Lung (tissue), 12 donors: ENCODE results near the gene KCNJ10. TPM values are rescaled to one million over a fixed set of nuclear protein-coding genes. Genes with fewer than 3 reads are reported as not detected.

Source experiments
- ATAC-seq: fragments of 200-7000 bp; cut with Tn5 transposase; one replicate; pipeline ENCODE4 v1.9.1; 2020; ENCODE audit warnings: moderate number of reproducible peaks; ENCODE audit not compliant: insufficient read depth, low FRiP score
- DNase-seq, 3 donors: peaks; one replicate each; pipeline ENCODE4 v3.0.0-alpha.2; 2013 to 2017
- H3K27ac ChIP-seq, 2 donors: one replicate each; pipeline ENCODE4 v1.5.1; 2013; ENCODE audit warnings: mild to moderate bottlenecking in 2 of 2, moderate library complexity in 2 of 2, control low read depth in 1 of 2, inconsistent platforms in 1 of 2, low read depth in 1 of 2, low read length in 1 of 2
- H3K27me3 ChIP-seq, 3 donors: one replicate each; pipeline ENCODE4 v1.5.1; 2013; ENCODE audit warnings: low read length in 2 of 3; ENCODE audit not compliant: control insufficient read depth in 3 of 3, insufficient read depth in 3 of 3
- H3K36me3 ChIP-seq, 4 donors: one replicate each; pipeline ENCODE4 v1.5.1; 2013; ENCODE audit warnings: low read length in 4 of 4, mild to moderate bottlenecking in 1 of 4, moderate library complexity in 1 of 4; ENCODE audit not compliant: control insufficient read depth in 4 of 4, insufficient read depth in 4 of 4
- H3K4me1 ChIP-seq, 5 donors: one replicate each; pipeline ENCODE4 v1.5.1; 2013; ENCODE audit warnings: low read length in 5 of 5, mild to moderate bottlenecking in 2 of 5, moderate library complexity in 1 of 5; ENCODE audit not compliant: control insufficient read depth in 5 of 5, insufficient read depth in 5 of 5
- H3K4me3 ChIP-seq: one replicate; pipeline ENCODE4 v1.5.1; 2013; ENCODE audit warnings: mild to moderate bottlenecking, control low read depth, moderate library complexity
- H3K9ac ChIP-seq, 2 donors: one replicate each; pipeline ENCODE4 v1.5.1; 2013; ENCODE audit warnings: low read length in 2 of 2, control low read depth in 1 of 2; ENCODE audit not compliant: insufficient read depth in 1 of 2
- H3K9me3 ChIP-seq, 4 donors: one replicate each; pipeline ENCODE4 v1.5.1; 2013; ENCODE audit warnings: low read length in 3 of 4, mild to moderate bottlenecking in 1 of 4, moderate library complexity in 1 of 4; ENCODE audit not compliant: control insufficient read depth in 4 of 4, insufficient read depth in 3 of 4
- CTCF ChIP-seq: IDR thresholded peaks from 2 replicates; pipeline ENCODE4 v1.5.1; 2012; ENCODE audit warnings: mild to moderate bottlenecking; ENCODE audit errors: control extremely low read depth, extremely low read depth
- WGBS, 2 donors: extraction: QIAGEN DNeasy Blood & Tissue Kit; methylation state at CpG; one replicate each; pipeline ENCODE4 v1.1.7; 2013; 5-methylcytosine and 5-hydroxymethylcytosine counted together
- polyA plus RNA-seq, 2 donors: library from polyadenylated mRNA; stranded (reverse); fragments of 200-250 nt; gene quantifications; one replicate each; pipeline ENCODE4 v1.2.1, GENCODE V29; 2013
- total RNA-seq, 2 donors: library from RNA; depleted of rRNA in 1 of 2; stranded (reverse); fragments of >200 nt in 1 of 2; gene quantifications; one replicate each; pipeline ENCODE4 v1.2.1, GENCODE V29; 2014 to 2021
- donor health status: control.
- donor health status: control.
- donor health status: Bipolar disorder and iron deficiency.
- donor health status: healthy.
- donor health status: DM: yes; HTN: yes; CAD: no.

The KCNJ10 gene
- total and polyA plus RNA-seq, 4 donors: 0.02 to 0.37 (median 0.10) TPM

DNA sequence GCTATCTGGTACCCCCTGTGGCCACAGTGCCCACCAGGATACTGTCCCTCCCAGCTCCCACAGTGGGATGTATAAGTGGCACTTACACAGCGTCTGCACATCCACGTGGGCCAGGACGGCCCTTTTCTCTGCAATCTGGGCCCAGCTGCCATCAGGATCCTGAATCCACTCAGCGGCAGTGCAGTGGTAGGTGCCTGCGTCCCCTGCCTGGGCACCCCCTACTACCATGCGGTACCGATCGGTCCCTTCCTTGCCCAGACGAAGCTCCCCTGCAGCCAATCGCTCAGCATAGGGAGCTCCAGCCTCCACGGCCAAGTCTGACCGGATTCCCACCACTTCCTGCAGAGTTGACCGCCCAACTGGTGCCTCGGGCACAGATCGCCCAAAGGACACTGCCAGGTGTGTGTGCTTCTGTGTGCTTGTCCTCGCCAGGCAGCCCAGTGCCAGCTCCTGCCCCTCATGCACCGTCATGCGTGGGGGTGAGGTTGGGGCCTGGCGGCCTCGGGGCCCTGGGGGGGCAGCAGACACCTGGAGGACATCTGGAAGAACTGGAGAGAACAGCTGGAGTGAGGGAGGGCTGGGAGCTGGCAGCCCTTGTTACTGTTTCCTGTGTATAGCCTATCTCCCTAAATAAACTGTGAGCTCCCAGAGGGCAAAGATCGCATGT is 23.8 kb upstream of the KCNJ10 start:
- peaks cover 0 to 18% (median 8%) of the 10 kb centered on the region in 5 donors for H3K4me1 ChIP-seq
- DNase-seq: no peak
- H3K27ac ChIP-seq: no peak overlapping the region
- H3K9me3 ChIP-seq: no peaks in the 10 kb centered on the region
- H3K4me3 ChIP-seq: no peak overlapping the region
- H3K9ac ChIP-seq: no peak overlapping the region
- 93% methylated on average over 21 of the region's 21 CpGs for WGBS, 2 donors
- peaks cover 0 to 43% (median 9%) of the 10 kb centered on the region in 4 donors for H3K36me3 ChIP-seq
- H3K27me3 ChIP-seq: no peaks in the 10 kb centered on the region
- ATAC-seq: no peak
- TF ChIP-seq CTCF: no peak

- Histone ChIP-seq H3K27me3 (no peaks in the 10 kb centered on the region), H3K9ac (no peak overlapping the region), H3K4me3 (no peak overlapping the region), H3K27ac (no peak overlapping the region), H3K4me1 (peaks cover 0 to 18% (median 8%) of the 10 kb centered on the region in 5 donors), H3K9me3 (no peaks in the 10 kb centered on the region), H3K36me3 (peaks cover 0 to 43% (median 9%) of the 10 kb centered on the region in 4 donors)
- WGBS, 2 donors: 85% methylated on average over 9 of the region's 9 CpGs
- ATAC-seq (no peak), DNase-seq (no peak)
- no peak for TF ChIP-seq CTCF
Observed at GRCh38 chr1:160093069-160093395, 23.1 kb upstream of the KCNJ10 start.

DNA sequence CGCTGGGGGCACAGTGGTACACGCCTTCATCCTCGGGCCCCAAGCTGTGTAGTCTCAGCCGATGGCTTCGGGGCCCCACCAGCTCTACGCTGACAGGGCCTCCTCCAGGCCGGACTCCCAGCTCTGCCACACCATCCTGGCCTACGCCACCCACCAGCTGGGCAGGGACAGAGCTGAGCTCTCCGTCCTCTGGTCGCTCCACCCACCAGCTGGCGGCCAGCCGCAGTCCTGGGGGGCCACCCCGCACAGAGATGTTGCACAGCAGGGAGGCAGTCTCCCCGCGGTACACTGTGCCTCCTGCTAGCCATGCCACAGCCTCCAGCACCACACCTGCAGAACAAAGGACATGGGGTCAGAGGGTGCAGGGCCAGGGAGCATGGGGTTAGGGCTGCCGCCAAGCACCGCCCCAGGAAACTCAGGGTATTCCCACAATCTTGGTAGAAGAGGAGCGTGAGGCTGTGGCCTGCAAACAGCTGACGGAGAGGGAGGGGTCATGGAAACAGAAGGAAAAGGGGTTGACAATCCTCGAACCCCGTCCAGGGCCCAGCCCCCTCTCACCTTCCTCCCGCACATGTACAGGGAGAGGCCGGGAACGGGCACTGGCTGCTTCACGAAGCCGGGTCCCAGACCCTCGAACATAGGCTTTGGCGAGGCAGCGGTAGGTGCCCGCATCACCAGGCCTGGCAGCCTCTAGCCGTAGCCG is 22.6 kb upstream of the KCNJ10 start:
- H3K36me3 ChIP-seq: peaks cover 0 to 43% (median 10%) of the 10 kb centered on the region in 4 donors
- peaks cover 0 to 14% (median 7%) of the 10 kb centered on the region in 5 donors for H3K4me1 ChIP-seq
- H3K9me3 ChIP-seq: no peaks in the 10 kb centered on the region
- no peaks in the 10 kb centered on the region for H3K27me3 ChIP-seq
- no peak overlapping the region for H3K4me3 ChIP-seq
- no peak overlapping the region for H3K9ac ChIP-seq
- ATAC-seq: no peak
- no peak for DNase-seq
- 96 to 97% methylated on average over 32 of the region's 32 CpGs for WGBS, 2 donors
- H3K27ac ChIP-seq: no peak overlapping the region
- no peak for TF ChIP-seq CTCF
